Measurements from ENCODE around the gene PDGFA.
"Not testable (repeated sequence)": the region's sequence is repeated elsewhere in the genome, so short reads cannot be mapped to it uniquely, and the experiment has no call there.

Gene PDGFA

DNA sequence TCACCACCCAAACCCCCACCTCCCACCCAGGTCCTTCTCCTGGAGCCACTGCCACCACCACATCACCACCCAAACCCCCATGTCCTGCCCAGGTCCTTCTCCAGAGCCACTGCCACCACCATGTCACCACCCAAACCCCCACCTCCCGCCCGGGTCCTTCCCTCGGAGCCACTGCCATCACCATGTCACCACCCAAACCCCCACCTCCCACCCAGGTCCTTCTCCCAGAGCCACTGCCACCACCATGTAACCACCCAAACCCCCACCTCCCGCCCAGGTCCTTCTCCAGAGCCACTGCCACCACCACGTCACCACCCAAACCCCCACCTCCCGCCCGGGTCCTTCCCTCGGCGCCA lies 31.9 kb upstream of the PDGFA start:
- DNase-seq, result not testable (repeated sequence)

DNA sequence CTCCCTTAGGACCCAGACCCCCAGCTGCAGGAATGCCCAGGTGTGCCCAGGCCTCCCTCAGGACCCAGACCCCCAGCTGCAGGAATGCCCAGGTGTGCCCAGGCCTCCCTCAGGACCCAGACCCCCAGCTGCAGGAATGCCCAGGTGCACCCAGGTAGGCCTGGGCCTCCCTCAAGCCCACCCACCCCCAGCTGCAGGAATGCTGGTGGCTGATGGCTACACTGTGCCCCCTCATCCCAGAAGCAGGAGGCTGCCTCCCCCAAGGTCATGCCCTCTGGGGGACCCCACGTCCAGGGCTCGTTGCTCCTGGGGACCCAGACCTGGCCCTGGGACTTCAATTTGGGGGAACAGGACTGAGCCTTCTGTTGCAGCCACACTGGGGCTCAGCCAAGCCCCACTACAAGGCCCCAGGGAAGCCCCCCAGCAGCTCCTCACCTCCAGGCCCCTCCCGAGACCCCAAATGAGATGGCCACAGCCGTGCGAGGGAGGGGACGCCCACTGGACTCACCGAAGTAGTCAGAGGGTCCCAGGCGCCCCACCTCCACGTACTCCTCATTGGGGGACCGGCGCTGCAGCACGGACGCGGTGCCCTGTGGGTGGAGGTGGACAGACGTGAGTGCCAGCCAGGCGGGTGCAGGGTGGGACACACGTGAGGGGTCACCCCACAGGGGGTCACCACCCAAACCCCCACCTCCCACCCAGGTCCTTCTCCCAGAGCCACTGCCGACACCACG lies 31.4 kb upstream of the PDGFA start:
- DNase-seq, result no peak

DNA sequence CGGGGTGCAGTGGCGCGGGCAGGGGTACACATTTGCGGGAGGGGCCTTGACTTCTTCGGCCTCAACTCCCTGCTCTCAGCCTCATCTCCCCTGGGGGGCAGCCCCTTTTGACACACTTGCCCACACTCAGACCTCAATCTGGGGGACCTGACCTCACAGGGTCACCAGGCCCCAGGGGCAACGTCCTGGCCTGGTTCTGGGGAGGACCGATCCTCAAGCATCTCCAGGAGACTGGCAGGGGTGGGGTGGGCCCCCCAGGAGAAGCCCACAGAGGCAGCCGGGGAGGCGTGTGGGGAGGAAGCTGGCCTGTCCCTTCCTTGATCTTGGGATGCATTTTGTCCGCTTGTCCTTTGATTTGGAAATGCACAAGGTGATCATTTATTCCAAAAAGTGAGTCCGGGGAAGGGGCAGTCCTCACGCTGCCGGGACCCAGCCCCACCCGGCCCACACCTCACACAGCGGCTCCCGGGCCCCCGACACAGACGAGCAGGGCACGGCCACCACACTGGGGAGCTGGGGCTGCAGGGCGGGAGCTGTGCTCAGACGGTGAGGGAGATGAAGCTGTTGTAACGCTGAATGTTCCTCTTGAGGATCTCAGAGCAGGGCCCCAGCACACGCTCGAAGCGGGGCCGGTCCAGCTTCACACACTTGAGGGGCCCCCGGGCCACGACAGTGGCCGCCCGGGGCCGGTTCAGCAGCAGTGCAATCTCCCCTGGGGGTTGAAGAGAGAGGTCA lies 30.4 kb upstream of the PDGFA start:
- no peak for DNase-seq

DNA sequence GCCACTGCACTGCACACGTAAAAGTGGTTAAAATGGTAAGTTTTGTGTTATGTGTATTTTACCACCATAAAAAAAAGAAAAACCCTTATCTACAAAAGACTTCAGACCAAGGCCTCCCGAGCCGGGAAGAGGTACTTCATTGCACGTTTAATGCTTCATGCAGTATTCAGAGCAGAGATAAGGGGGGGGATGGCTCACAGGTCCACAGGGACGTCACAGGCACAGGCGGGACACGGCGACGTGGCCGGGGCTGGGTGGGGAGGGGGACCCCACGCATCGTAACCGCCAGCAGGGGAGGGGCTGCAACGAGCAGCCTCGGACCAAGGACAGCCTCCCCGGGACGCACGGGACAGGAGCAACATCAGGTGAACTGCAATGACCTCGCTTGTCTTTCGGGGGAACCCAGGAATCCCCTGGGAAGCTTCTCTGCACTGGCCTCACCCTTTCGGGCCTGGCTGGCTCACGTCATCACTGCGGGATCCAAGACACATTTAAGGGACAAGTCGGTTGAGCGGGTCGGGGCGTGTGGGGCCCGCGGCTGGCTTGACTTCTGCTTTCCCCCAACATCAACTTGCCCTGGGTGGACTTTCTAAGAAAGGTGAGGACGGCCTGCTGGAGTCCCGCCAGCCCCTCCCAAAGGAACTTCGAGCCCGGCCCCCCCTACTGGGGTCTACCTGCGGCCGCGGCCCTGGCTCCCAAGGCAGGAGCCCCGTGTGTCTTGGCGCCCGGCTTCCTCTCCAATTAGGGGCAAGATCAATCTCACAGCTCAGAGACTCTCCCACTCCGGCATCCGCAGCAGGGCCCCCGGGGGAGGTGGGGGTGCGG lies 29.6 kb upstream of the PDGFA start:
- DNase-seq, result no peak

DNA sequence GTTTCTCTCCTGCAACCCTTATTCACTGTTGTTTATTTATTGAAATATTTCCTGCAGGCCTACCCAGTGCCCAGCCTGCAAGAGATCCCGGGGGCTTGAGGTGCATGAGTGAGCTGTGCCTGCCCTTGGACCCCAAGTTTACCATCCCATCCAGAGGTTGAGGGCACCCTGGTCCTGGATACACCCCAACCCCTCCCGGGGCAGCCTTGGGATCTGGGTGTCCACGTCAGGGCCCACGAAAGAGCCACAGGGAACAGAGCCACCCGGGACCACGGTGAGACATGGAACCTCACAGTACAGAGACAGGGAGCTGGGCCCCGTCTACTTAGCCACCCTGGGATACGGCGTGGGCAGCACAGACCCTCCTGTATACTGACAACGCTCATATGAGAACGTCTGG lies 28.8 kb upstream of the PDGFA start:
- no peak for DNase-seq

DNA sequence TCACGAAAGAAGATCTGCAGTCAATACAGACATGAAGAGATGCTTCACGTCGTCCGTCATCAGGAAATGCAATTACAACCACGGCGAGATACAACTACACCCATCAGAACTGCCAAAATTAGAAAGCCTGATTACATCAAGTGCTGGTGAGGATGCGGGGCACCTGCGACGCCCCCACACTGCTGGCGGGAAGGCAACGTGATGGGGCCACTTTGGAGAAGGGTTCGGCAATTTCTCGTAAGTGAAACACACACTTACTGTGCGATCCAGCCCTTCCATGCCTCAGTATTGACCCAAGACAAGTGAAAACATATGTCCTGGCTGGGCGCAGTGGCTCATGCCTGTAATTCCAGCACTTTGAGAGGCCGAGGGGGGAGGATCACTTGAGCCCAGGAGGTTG lies 25.8 kb upstream of the PDGFA start:
- DNase-seq, result no peak

DNA sequence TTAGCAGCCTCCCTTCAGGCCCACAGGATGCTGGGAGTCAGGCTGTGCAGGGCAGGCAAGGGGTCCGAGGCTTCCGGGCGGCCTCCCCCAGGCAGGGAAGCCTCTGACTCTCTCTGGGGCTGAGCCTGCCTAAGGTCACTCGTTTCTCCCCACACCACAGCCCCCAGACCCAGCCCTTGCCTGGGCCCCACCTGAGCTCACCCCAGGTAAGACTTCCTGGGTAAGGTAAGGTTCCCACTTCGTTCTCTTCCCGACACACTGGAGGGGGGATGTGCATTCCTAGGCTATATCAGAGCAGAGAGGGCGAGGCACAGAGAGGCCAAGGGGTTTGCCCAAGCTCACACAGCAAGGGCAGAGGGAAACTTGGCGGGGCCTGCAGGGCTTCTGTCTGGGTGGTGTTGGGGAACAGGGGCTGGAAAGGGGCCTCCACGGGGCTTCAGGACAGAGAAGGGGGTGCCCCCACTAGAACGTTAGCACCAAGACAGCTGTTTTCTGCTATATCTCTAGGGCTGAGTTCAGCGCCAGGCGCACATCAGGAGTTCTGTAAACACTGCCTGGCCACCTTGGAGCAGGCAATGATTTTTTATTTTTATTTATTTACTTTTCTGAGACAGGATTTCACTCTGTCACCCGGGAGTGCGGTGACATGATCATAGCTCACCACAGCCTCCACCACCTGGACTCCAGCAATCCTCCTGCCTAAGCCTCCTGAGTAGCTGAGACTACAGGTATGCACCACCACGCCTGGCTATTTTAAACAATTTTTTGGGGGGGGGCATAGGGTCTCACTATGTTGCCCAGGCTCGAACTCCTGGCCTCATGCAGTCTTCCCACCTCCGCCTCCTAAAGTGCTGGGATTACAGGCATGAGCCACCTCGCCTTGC lies 24.9 kb upstream of the PDGFA start:
- DNase-seq, result no peak

DNA sequence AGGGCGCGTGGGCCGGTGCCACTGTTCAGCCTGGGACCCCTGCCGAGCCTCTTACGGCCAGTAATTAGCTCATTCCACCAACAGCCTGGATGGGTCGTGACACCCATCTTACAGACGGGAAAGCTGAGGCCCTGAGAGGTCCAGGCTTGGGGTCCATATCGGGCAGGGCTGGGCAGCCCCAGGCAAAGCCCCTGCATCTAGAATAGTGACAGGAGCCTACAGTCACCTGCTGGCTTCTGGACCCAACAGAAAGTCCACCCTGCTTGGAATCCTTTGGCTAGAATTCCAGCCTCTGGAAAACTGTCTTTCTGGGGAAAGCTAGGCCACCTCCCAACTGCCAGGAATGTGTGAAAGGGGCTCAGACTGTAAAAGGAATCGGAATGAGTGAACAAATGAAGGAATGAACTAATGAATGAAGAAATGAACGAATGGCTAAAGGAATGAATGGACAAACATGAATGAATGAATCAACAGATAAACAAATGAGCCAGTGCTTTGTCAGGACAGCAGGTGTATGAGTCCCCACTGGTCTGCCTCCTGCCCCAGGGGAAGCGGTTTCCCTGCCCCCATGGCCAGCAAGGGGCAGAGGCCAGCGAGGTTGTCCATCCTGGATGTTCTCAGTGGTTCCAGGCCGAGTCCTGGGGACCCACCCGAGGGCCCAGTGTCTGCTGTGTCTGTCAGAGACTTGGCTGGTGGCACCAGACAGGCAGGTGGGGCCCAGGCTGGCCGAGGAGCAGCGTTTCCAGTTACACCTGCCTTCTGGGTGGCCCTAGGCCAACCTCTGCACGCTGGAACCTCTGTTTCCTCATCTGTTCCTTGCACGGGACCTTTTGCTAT lies 24.1 kb upstream of the PDGFA start:
- DNase-seq, result no peak

DNA sequence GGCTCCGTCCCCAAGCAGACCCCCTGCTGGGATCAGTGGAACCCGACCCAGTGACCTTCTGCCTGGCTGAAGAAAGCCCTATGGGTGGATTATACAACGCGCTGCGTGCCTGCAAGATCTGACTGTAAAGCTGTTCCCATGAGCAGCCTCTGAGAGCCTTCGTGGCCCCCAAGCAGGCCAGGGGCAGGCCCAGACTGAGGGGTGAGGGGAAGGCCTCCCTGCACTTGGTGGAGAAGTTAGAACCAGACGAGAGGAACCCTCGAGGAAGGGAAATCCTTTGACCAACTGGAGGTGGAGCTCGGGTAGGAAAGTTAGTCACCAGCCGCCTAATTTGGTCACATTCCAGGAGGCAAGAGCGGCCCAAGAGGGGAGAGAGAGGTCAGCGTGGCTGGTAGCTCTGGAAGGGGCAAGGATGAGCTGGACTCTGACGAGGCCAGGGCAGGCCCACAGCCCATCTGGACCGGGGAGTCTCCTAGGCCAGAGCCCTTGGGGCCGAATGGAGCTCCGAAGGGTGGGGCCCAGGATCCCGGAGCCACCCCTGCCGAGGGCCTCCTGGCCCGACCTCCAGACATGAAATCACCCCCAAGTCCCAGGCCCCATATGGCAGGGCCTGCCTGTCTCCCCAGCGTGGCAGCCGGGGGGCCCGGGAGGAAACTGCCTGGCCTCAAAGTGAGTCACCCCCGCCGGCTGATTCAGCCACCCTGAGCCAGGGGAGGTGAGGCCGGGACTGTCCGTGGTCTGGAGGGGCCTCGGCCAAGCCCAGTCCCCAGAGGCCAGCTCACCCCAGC lies 23.3 kb upstream of the PDGFA start:
- no peak for DNase-seq

DNA sequence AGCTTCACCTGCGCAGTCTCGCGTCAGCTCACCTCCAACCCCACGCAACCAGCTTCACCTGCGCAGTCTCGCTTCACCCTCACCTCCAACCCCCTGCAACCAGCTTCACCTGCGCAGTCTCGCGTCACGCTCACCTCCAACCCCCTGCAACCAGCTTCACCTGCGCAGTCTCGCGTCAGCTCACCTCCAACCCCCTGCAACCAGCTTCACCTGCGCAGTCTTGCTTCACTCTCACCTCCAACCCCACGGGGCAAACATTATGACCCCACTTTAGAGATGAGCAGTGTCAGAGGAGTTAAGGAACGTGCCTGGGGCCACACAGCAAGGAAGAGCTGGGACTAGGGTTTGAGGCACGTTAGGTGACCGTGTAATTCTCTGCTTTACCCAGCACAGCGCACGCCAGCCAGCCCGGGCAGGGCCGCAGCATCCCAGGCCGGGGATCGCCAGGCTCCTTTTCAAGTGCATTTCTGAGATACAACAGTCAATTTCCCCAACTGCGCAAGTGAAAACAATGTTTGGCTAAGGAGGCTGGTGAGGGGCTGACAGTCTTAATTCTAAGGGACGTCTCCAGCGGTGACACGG lies 22.6 kb upstream of the PDGFA start:
- no peak for DNase-seq

DNA sequence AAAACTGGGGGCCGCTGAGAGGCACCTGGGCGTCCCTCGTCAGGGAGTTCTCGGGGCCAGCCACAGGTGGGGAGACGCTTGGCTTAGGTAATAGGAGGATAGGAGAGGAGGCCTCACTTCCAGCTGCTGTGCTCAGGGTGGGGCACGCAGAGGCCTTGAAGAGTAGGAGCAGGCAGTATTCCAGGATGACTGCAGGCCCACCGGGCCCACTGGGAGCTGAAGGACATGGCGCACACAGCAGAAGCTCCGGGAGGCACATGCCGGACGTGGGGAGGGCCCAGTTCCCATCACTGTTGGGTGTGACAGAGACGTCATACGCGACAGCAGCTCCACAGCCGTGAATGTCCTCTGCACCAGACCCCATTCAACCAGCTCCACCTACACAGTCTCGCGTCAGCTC lies 22.0 kb upstream of the PDGFA start:
- no peak for DNase-seq

DNA sequence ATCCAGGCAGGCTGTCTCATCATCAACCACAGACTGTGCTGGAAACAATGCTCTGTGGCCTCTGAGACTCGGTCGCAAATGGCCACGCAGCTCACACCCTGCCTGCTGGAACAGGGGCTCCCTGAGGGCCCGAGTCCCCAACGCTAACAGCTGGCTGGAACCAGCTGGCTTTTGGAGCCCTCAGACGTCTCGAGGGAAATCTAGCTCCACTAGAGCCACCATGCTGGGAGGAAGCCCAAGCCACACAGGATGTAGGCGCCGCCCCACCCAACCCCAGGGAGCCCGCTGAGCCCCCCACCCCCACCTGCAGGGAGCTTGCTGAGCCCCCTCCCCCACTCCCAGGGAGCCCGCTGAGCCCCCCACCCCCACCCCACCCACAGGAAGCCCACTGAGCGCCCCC lies 21.4 kb upstream of the PDGFA start:
- DNase-seq, result no peak

DNA sequence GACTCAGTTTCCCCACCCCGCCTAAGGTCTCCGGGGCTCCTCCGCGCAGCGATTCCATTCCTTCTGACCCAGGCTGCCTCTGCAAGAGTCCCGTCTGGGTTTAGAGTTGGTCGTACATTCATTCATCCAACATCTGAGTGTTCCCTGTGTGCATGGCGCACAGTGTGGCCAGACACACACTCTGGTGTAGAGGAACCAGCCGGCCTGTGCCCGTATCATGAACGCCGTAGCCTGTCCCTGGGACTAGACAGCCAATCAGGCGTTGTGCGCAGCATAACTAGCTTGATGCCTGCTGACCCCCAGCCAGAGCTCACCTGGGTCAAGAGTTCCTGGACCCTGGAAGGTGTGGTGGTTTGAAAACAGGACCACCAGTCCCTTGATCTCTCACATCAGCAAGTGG lies 20.9 kb upstream of the PDGFA start:
- no peak for DNase-seq

DNA sequence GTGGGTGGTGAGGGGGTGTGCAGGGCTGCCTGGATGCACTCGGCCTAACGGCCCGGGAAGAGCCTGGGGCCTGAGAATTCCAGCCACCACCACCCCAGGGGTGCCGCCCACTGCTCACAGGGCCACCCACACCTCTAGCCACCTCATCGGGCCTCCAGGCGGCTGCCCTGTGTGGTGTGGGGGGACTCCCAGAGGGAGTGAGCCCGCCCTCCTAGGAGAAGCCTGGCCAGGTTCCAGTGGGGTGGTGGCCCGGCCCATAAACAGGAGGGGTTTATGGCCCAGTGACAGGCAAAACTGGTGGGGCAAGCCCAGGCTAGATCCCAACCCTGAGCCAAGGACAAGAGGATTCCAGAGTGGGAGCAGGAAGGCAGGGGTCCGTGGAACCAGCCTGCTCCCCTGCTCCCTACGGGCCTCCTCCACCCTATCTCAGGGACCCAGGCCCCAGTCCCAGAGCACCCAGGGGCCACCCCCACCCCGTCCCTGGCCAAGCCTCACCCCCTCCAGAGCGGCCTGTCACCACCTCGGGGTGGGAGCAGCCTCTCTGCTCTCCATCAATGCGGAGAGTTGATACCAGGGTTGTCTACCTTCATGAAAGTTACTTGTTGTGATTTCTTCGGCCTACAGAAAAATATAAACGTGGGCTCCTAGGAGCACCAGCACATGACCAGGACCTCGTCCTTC lies 20.2 kb upstream of the PDGFA start:
- DNase-seq, result no peak

DNA sequence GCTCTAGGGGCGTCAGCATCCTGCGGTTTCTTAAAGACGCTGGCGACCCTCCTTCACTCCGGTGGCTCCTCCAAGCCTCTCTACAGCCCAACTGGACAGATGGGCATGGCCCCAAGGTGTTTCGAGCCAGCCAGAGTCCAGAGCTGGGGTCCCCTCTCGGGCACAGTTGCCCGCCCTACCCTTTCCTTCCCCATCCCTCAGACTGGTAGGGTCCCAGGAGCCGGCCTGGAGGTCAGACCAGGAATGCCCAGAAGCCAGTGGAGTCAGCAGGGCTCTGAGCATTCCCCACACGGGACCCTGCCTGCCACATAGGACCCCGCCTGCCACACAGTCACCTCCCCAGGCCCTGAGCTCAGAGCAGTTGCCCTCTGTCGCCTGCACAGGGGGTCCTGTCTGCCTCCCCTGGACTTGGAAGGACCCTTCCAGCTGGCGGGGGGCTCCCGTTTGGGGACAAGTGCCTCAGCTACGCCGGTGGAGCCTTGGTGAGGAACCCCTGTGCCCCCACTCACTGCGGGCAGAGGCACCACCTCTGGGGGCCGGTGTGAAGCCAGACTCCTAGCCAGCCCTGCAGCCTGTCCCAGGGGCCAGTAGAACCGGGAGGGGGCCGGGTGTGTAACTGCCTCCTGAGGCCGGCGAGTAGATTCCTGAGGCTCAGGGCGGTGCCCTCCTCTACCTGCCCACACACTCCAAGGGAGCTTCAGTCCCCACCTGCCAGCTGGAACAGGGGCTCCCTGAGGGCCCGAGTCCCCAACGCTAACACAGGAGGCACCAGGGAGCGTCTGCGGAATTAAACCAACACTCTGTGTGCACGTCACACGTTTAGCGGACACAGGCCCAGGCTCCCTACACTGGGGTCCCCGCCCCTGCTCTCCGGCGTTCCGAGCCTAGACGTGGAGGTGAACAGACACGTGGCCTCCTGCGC lies 19.4 kb upstream of the PDGFA start:
- DNase-seq, result no peak

DNA sequence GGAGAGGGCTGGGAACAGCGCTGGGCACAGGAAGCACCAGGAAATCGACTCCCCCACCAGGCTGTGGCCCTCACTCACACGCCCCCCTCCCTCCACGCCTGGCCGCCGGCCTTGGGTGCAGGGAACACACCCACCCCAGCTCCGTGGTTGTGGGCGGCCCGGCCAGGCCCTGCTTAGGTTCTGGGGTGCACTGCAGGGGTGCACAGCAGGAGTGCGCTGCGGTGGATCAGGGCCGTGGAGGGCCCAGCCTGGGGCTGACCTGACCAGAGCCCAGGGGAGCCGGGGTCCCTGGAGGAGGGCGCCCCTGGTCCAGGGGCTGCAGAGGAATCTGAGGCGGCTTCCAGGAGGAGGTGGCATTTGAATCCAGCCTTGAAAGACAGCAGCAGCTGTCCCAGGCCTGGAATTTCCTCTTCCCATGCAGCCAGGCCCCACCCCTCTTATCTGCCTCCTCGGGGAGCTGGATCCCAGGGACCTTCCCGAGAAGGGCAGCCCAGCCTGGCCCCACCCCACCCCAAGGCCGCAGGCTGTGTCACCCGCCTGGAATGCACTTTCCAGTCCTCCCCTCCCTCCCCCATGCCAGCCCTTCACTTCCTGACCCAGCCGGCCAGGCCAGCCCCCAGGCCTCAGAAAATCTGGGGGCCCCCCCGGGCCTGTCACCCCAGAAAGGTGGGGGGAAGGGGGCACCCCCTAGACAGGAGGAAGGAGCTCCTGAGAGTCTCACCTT lies 18.4 kb upstream of the PDGFA start:
- no peak for DNase-seq

DNA sequence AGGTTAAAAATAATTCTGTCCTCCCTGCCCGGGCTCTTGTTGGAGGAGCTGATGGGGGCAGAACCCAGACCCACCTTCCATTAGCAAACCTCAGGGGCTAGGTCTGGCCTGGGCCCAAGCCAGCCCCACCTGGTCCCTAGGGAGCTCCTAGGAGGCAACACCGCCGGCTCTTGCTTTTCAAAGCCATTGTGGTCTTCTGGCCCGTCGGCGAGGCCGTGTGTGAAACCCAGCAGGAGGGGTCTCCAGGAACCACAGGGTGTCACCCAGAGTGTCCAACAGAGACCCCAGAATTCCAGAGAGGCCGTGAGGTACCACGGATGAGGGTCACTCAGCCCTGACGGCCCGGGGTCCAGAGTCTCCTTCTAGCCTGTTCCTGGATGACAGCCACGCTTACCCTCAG lies 16.6 kb upstream of the PDGFA start:
- no peak for DNase-seq

DNA sequence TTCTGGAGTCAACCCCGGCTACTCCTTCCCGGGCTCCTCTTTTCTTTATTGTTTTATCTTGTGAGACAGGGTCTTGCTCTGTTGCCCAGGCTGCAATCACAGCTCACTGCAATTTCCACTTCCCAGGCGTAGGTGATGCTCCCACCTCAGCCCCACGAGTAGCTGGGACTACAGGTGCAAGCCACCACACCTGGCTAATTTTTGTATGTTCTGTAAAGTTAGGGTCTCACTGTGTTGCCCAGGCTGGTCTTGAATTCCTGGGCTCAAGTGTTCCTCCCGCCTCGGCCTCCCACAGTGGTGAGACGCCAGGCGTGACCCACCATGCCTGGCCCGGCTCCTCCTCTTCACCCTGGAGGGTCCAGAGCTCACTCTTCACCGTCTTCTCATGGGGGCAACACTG lies 15.3 kb upstream of the PDGFA start:
- DNase-seq, result no peak
